Airway epithelial cell (primary cell): ENCODE data around the gene EPHB4. TPM values are rescaled to one million over a fixed set of nuclear protein-coding genes. Genes with fewer than 3 reads are reported as not detected.

Experiments used
- total RNA-seq: library from RNA; depleted of rRNA; stranded (reverse); fragments of >200 nt; gene quantifications from 2 replicates; pipeline ENCODE4 v1.2.3, GENCODE V29; 2015

The EPHB4 gene
- total RNA-seq, result 74.9 and 101 TPM in 2 replicates

DNA sequence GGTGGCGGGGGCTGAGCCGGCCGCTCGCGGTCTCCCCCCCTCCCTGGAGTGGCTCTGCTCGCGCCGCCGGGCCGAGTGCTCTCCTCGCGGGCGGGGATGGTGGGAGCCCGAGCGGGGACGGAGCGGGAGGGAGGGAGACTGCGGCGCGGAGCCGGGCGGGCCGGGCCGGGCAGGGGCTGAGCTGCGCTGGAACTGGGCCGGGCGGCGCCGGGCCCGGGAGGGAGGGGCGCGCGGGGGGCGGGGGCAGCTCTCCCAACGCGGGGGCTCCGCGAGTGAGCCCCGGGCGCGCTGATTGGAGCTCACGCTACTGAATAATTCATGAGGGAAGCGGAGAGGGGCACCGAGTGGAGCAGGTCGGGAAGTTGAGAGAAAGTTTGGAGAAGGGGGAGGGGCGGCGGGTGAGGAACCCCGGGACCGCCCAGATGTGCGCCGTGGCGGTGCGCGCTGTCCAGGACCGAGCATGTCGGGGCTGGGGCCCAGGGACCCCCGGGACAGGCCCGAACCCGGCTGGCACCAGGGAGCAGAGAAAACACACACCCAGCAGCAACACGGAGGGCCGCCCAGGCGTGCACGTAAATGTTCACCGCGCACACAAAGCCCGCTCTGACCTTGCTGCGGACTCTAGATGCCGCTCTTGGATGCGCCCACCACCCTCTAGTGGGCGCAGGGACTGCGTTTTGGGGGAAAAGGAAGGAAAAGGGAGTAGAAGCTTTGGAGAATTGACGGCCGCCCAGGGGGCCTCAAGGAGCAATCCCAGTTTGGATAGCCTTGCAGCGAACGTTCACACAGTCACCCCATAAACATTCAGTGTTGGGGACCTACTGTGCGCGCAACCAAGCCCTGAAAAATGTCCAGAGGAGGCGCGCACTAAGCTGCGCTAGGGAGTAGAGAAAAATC, at the start of gene EPHB4:
EPHB4 (minus strand) TSS at position 194 of the 897 bp plus-strand sequence. CDS start 493 bp downstream, outside the sequence.

GRCh38 chr7:100874577-100875355, 47.4 kb upstream of the EPHB4 start, which contains the start of gene SRRT:
Gene SRRT, plus strand, starts transcription at chr7:100875103. Its CDS starts 488 bp downstream, at chr7:100875591.

DNA sequence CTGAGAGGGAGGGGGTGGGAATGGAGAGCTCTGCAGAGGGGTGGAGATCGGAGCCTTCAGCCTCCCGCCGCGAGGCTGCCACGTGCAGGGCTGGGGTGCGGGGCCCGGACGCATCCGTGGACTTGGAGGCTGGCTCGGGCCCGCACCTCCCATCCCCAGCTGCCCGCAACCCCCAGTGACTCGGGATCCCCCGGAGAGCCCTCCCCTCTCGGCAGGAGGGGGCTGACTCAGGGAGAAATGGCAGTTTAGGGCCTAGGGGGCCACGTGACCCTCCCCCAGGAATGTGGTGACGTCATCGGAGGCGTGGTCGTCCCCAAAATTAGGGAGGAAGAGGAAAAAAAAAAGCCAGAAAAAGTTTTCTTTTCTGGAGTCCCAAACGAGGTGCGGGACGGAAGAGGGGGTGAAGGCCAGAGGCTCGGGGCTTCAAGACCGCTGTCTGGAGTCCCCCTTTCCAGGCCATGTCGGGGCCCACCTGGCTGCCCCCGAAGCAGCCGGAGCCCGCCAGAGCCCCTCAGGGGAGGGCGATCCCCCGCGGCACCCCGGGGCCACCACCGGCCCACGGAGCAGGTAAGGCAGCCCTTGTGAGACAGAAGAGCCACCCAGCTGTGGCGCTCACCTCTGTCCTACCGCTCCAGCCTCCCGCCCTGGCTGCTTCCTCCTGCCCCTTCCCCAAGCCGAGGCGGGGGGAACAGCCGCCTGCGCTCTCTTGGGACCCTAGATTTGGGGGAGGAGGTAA, 39.9 kb upstream of the EPHB4 start, which contains the start of gene TRIP6:
TRIP6 (plus strand) TSS at position 348 of the 736 bp plus-strand sequence; CDS start at position 459, 111 bp downstream.

DNA sequence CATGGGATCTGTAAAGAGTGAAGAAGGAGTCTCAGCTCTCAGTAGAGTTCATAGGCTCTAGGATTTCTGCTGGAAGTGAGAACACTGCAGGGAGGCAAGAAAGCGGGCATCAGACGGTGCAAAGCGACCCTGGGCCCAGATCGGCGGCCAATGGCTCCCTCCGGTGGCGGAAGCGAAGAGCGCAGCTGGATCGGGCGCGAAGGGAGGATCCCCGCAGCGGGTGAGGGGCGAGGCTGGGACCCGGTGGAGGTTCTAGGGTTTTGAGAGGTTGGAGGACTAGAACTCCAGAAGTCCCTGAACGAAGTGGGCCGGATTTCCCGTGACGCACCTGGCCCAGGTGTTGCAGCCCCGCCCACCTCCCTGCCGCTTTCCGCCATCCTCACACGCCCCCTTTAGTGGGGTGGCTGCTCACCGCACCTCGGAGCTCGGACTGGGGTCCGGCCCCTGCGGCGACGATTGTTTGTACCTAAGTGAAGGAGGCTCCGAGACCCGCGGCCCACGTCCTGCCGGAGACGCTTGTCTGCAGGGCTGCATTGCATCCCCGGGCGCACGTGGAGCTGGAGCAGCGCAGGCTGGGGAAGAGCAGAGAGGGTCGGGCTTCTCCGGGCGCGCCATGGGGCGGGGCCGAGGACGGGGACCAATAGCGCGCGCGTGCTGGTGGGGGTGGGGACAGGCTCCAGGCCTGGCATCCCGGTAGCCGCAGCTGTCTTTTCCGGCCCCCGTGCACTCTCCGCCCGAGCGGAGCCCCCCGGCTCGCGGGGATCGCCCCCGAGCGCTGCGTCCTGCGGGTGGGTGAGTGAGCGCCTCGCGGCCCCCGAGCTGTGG, 24.9 kb upstream of the EPHB4 start, which contains the start of gene SLC12A9:
SLC12A9 (plus strand) TSS at position 666 of the 825 bp plus-strand sequence. CDS start 1,485 bp downstream, outside the sequence.

Other genes starting within 250 kb of the EPHB4 start
- gene LRCH4, start 241.4 kb downstream of the EPHB4 start, total RNA-seq, result 23.6 and 41.6 TPM in 2 replicates
- 0.21 and 0.28 TPM in 2 replicates for gene FBXO24, start 241.2 kb downstream of the EPHB4 start, total RNA-seq
- gene PCOLCE, start 225.2 kb downstream of the EPHB4 start, total RNA-seq, result 4.6 and 7.0 TPM in 2 replicates
- 17.2 and 21.1 TPM in 2 replicates for gene MOSPD3, start 215.0 kb downstream of the EPHB4 start, total RNA-seq
- gene TFR2, start 186.0 kb downstream of the EPHB4 start, total RNA-seq, result 0.05 and 0.71 TPM in 2 replicates
- not detected in 2 replicates for gene ACTL6B, start 171.1 kb downstream of the EPHB4 start, total RNA-seq
- 255 and 264 TPM in 2 replicates for gene GNB2, start 153.8 kb downstream of the EPHB4 start, total RNA-seq
- gene GIGYF1, start 133.3 kb downstream of the EPHB4 start, total RNA-seq, result 7.4 and 9.7 TPM in 2 replicates
- gene POP7, start 121.4 kb downstream of the EPHB4 start, total RNA-seq, result 39.9 and 54.2 TPM in 2 replicates
- gene EPO, start 107.1 kb downstream of the EPHB4 start, total RNA-seq, result not detected in 2 replicates
- gene ZAN, start 93.9 kb downstream of the EPHB4 start, total RNA-seq, result not detected in 2 replicates
- gene SLC12A9, start 25.2 kb upstream of the EPHB4 start, total RNA-seq, result 12.2 and 20.5 TPM in 2 replicates
- gene TRIP6, start 39.9 kb upstream of the EPHB4 start, total RNA-seq, result 166 and 169 TPM in 2 replicates
- 66.3 and 73.5 TPM in 2 replicates for gene SRRT, start 47.6 kb upstream of the EPHB4 start, total RNA-seq
- 3.0 and 3.5 TPM in 2 replicates for gene UFSP1, start 62.2 kb upstream of the EPHB4 start, total RNA-seq
- gene ACHE, start 68.4 kb upstream of the EPHB4 start, total RNA-seq, result not detected in 2 replicates
- gene MUC3A, start 122.0 kb upstream of the EPHB4 start, total RNA-seq, result not detected in 2 replicates
- under 0.01 TPM in 1 of 2 replicates, not detected in the other for gene MUC12, start 142.0 kb upstream of the EPHB4 start, total RNA-seq
- gene MUC17, start 192.6 kb upstream of the EPHB4 start, total RNA-seq, result not detected in 2 replicates